Measurements from ENCODE around the gene EME2. TPM values are rescaled to one million over a fixed set of nuclear protein-coding genes. Genes with fewer than 3 reads are reported as not detected.

Gene EME2
- total RNA-seq, 4 donors from 2014 or later = 5.5 to 10.4 (median 6.5) TPM

DNA sequence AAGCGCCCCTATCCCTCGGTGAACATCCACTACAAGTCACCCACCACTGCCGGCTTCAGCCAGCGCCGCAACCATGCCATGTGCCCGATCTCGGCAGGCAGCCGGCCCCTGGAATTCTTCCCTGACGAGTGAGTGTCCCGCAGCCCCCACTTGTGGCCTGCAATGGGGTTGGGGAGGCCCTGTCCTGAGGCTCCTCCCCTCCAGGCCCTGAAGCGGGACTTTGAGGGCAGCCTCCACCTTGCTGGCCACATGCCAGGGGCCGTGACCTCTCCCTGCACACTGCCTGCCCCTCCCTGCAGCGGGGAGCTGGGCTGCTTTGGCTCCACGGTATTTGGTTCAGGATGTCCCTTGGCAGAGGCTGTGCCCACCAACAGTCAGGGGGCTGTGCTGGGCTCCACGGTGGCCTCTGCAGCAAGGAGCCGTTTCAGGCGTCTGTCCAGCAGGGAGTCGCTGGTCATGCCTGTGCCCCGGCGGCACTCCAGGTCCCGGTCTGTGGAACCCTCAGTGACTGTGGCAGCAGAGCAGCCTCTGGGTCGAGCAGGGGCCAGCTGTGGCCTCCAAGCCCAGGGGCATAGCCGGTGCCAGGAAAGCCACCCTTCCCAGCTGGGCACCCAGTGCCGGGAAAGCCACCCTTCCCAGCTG lies 9.6 kb upstream of the EME2 start:
- Histone ChIP-seq H3K27ac (replicated peaks in 1 of 4) (no peak overlapping the region), H3K9me3 (no peaks in the 10 kb centered on the region), H3K4me1 (peaks cover 0 to 10% (median 8%) of the 10 kb centered on the region in 4 donors), H3K36me3 (peaks cover 44 to 100% (median 97%) of the 10 kb centered on the region in 4 donors), H3K4me3 (no peak overlapping the region), H3K27me3 (no peaks in the 10 kb centered on the region)
- intact Hi-C loops (cut with DNase I) = no loop called here
- WGBS = 77% methylated on average over 16 of the region's 24 CpGs
- TF ChIP-seq POLR2AphosphoS5 (IDR thresholded peaks at IDR 0.05) (no peak), EP300 (IDR thresholded peaks at IDR 0.05) (no peak), POLR2A (IDR thresholded peaks at IDR 0.05; ENCODE audit: low read depth) (no peak)
- TF ChIP-seq, protein P1, sequence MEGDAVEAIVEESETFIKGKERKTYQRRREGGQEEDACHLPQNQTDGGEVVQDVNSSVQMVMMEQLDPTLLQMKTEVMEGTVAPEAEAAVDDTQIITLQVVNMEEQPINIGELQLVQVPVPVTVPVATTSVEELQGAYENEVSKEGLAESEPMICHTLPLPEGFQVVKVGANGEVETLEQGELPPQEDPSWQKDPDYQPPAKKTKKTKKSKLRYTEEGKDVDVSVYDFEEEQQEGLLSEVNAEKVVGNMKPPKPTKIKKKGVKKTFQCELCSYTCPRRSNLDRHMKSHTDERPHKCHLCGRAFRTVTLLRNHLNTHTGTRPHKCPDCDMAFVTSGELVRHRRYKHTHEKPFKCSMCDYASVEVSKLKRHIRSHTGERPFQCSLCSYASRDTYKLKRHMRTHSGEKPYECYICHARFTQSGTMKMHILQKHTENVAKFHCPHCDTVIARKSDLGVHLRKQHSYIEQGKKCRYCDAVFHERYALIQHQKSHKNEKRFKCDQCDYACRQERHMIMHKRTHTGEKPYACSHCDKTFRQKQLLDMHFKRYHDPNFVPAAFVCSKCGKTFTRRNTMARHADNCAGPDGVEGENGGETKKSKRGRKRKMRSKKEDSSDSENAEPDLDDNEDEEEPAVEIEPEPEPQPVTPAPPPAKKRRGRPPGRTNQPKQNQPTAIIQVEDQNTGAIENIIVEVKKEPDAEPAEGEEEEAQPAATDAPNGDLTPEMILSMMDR (IDR thresholded peaks at IDR 0.05) = no peak
- DNase-seq (ENCODE audit: extremely low spot score) = no peak

DNA sequence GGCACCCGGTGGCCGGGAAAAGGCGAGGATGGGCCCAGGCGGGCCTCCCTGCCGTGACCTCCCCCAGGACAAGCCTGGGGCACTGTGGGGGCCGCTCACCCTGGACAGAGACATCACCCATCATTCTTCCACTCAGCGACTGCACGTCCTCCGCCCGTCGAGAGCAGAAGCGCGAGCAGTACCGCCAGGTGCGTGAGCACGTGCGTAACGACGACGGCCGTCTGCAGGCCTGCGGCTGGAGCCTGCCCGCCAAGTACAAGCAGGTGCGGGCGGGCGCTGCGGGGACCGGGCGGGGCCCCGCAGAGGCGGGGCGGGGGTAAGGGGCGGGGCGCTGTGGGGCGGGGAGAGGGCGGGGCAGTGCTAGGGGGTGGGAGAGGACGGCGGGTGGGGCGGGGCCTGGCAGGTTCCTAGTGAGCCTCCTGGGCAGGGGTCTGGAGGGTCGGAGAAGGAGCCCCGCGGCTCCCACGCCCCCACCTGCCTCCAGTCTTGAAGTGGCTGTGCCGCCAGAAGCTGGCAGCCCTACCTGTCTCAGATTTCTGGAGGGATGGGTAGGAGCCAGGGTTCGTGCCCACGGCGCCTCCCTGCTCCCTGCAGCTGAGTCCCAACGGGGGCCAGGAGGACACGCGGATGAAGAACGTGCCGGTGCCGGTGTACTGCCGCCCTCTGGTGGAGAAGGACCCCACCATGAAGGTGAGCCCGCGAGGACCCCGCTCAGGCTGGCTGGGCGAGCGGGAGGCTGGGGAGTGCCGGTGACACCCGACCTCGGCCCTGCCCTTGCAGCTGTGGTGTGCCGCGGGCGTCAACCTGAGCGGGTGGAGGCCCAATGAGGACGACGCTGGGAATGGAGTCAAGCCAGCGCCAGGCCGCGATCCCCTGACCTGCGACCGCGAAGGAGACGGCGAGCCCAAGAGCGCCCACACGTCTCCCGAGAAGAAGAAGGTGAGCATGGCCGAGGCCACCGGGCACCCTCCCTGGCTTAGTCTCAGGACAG lies 8.8 kb upstream of the EME2 start:
- H3K36me3 ChIP-seq = peaks cover 47 to 100% (median 98%) of the 10 kb centered on the region in 4 donors
- peak overlapping the region in 1 of 4 donors; percentile 39 for H3K27ac ChIP-seq (replicated peaks in 1 of 4)
- TF ChIP-seq EP300 (IDR thresholded peaks at IDR 0.05) (no peak), POLR2AphosphoS5 (IDR thresholded peaks at IDR 0.05) (no peak), POLR2A (IDR thresholded peaks at IDR 0.05; ENCODE audit: low read depth) (no peak)
- TF ChIP-seq, protein P1 (IDR thresholded peaks at IDR 0.05) = peak; percentile 6 to 45 (median 18)
- intact Hi-C loops (cut with DNase I) = no loop called here
- no peak overlapping the region for H3K4me3 ChIP-seq
- H3K9me3 ChIP-seq = no peaks in the 10 kb centered on the region
- DNase-seq (ENCODE audit: extremely low spot score) = no peak
- peaks cover 0 to 14% (median 9%) of the 10 kb centered on the region in 4 donors for H3K4me1 ChIP-seq
- H3K27me3 ChIP-seq = no peaks in the 10 kb centered on the region
- 71% methylated on average over 58 of the region's 81 CpGs for WGBS

DNA sequence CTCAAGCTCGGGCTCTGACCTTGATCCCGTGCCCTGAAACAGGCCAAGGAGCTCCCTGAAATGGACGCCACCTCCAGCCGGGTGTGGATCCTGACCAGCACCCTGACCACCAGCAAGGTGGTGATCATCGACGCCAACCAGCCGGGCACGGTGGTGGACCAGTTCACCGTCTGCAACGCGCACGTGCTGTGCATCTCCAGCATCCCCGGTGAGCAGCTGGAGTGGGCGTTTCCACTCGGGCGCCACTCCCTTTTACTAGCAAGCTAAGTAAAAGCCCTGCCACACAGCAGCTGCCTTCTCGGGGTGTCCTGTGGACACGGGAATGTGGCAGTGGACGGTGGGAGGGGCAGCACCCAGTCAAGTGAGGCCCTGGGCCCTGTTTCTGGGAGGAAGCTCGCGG lies 7.6 kb upstream of the EME2 start:
- 92% methylated on average over 20 of the region's 21 CpGs for whole genome bisulfite sequencing
- no peak overlapping the region for H3K4me3 ChIP-seq
- H3K27ac ChIP-seq (replicated peaks in 1 of 4) = no peak overlapping the region
- no peak for TF ChIP-seq POLR2A (IDR thresholded peaks at IDR 0.05; ENCODE audit: low read depth)
- no peak for TF ChIP-seq EP300 (IDR thresholded peaks at IDR 0.05)
- TF ChIP-seq POLR2AphosphoS5 (IDR thresholded peaks at IDR 0.05) = no peak
- TF ChIP-seq, protein P1 (IDR thresholded peaks at IDR 0.05) = no peak
- no peaks in the 10 kb centered on the region for H3K9me3 ChIP-seq
- intact Hi-C loops (cut with DNase I) = no loop called here
- H3K4me1 ChIP-seq = peaks cover 3 to 25% (median 20%) of the 10 kb centered on the region in 4 donors
- H3K36me3 ChIP-seq = peaks cover 51 to 100% (median 99%) of the 10 kb centered on the region in 4 donors
- H3K27me3 ChIP-seq = no peaks in the 10 kb centered on the region
- no peak for DNase-seq (ENCODE audit: extremely low spot score)

DNA sequence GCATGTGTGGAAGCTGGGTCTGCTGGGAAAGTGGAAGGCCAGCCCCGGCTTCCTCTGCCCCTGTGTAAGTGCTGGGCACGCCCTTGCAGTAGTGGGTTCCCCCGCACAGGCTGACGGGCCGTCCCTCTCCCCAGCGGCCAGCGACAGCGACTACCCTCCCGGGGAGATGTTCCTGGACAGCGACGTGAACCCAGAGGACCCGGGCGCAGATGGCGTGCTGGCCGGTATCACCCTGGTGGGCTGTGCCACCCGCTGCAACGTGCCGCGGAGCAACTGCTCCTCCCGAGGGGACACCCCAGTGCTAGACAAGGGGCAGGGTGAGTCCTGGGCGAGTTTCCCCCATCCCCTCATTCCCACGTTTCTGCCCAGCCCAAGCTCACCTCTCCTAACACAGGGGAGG lies 6.8 kb upstream of the EME2 start:
- DNase-seq (ENCODE audit: extremely low spot score) = no peak
- TF ChIP-seq, protein P1 (IDR thresholded peaks at IDR 0.05) = no peak
- TF ChIP-seq EP300 (IDR thresholded peaks at IDR 0.05) (no peak), POLR2A (IDR thresholded peaks at IDR 0.05; ENCODE audit: low read depth) (no peak), POLR2AphosphoS5 (IDR thresholded peaks at IDR 0.05) (no peak)
- H3K9me3 ChIP-seq = no peaks in the 10 kb centered on the region
- intact Hi-C loops (cut with DNase I) = no loop called here
- no peak overlapping the region for H3K4me3 ChIP-seq
- WGBS = 92% methylated on average over 20 of the region's 22 CpGs
- peaks cover 11 to 34% (median 29%) of the 10 kb centered on the region in 4 donors for H3K4me1 ChIP-seq
- no peak overlapping the region for H3K27ac ChIP-seq (replicated peaks in 1 of 4)
- peaks cover 51 to 92% (median 90%) of the 10 kb centered on the region in 4 donors for H3K36me3 ChIP-seq
- H3K27me3 ChIP-seq = no peaks in the 10 kb centered on the region
